Astrocyte (in vitro differentiated cells and primary cell): Measurements from ENCODE around the gene PALS1. TPM values are rescaled to one million over a fixed set of nuclear protein-coding genes. Genes with fewer than 3 reads are reported as not detected.

Experiments
- DNase-seq: peaks from one replicate; pipeline ENCODE4 v3.0.0-alpha.2; 2010; ENCODE audit warnings: low read depth
- FAIRE-seq: peaks from 2 replicates; lab custom pipeline; 2011; peaks lifted over from hg19 to GRCh38; lab: Jason Lieb, UNC
- H2AFZ ChIP-seq: 2 replicates; pipeline ENCODE4 v1.6.0; 2012; ENCODE audit warnings: low read depth, low read length, inconsistent platforms
- H3K27ac ChIP-seq: 2 replicates; pipeline ENCODE4 v1.5.1; 2011; ENCODE audit warnings: low read depth, low read length, inconsistent platforms
- H3K27me3 ChIP-seq: 2 replicates; pipeline ENCODE4 v1.6.0; 2011; ENCODE audit warnings: low read length, inconsistent platforms; ENCODE audit not compliant: insufficient read depth
- H3K36me3 ChIP-seq: 2 replicates; pipeline ENCODE4 v1.5.1; 2011; ENCODE audit warnings: low read length, inconsistent platforms; ENCODE audit not compliant: insufficient read depth
- H3K4me1 ChIP-seq: 2 replicates; pipeline ENCODE4 v1.5.1; 2011; ENCODE audit warnings: low read length, inconsistent platforms; ENCODE audit not compliant: insufficient read depth
- H3K4me2 ChIP-seq: 2 replicates; pipeline ENCODE4 v1.6.0; 2012; ENCODE audit warnings: low read length, inconsistent platforms
- H3K4me3 ChIP-seq: 2 replicates; pipeline ENCODE4 v1.5.1; 2011; ENCODE audit warnings: low read depth, mild to moderate bottlenecking, low read length, inconsistent platforms; ENCODE audit not compliant: insufficient read depth
- H3K79me2 ChIP-seq: 2 replicates; pipeline ENCODE4 v1.6.0; 2012; ENCODE audit warnings: mild to moderate bottlenecking, low read length, inconsistent platforms; ENCODE audit not compliant: insufficient read depth
- H3K9ac ChIP-seq: 2 replicates; pipeline ENCODE4 v1.6.0; 2012; ENCODE audit warnings: mild to moderate bottlenecking, low read length, inconsistent platforms
- H3K9me3 ChIP-seq: 2 replicates; pipeline ENCODE4 v1.5.1; 2012; ENCODE audit warnings: low read depth, mild to moderate bottlenecking, low read length, inconsistent platforms; ENCODE audit not compliant: insufficient read depth
- H4K20me1 ChIP-seq: 2 replicates; pipeline ENCODE4 v1.6.0; 2012; ENCODE audit warnings: low read length, inconsistent platforms; ENCODE audit not compliant: insufficient read depth
- H3K27ac Mint-ChIP-seq: one replicate; pipeline ENCODE4 v1.8.0; 2021; ENCODE audit warnings: mild to moderate bottlenecking, mixed read lengths; ENCODE audit not compliant: unreplicated experiment
- H3K27me3 Mint-ChIP-seq: one replicate; pipeline ENCODE4 v1.8.0; 2021; ENCODE audit warnings: low read depth, mixed read lengths; ENCODE audit not compliant: unreplicated experiment
- H3K36me3 Mint-ChIP-seq: one replicate; pipeline ENCODE4 v1.8.0; 2021; ENCODE audit warnings: low read depth, mixed read lengths; ENCODE audit not compliant: unreplicated experiment
- H3K4me1 Mint-ChIP-seq: one replicate; pipeline ENCODE4 v1.8.0; 2021; ENCODE audit warnings: low read depth, mixed read lengths; ENCODE audit not compliant: unreplicated experiment
- H3K4me3 Mint-ChIP-seq: one replicate; pipeline ENCODE4 v1.8.0; 2021; ENCODE audit warnings: mild to moderate bottlenecking, moderate library complexity, mixed read lengths; ENCODE audit not compliant: unreplicated experiment
- H3K9me3 Mint-ChIP-seq: one replicate; pipeline ENCODE4 v1.8.0; 2021; ENCODE audit warnings: mild to moderate bottlenecking, mixed read lengths; ENCODE audit not compliant: unreplicated experiment
- CTCF ChIP-seq: IDR thresholded peaks from 2 replicates; pipeline ENCODE4 v1.5.1; 2011; ENCODE audit warnings: low read depth, mild to moderate bottlenecking, inconsistent platforms, low read length, moderate library complexity; ENCODE audit not compliant: insufficient read depth
- EZH2 ChIP-seq: IDR thresholded peaks from 2 replicates; pipeline ENCODE4 v1.6.1; 2012; ENCODE audit warnings: mild to moderate bottlenecking, low read length, inconsistent platforms; ENCODE audit not compliant: insufficient read depth
- total RNA-seq: library from RNA; stranded (reverse); gene quantifications from 2 replicates; pipeline ENCODE4 v1.2.1, GENCODE V29; 2021

PALS1 gene
- total RNA-seq, 1 donor from 2014 or later: 46.0 TPM

DNA sequence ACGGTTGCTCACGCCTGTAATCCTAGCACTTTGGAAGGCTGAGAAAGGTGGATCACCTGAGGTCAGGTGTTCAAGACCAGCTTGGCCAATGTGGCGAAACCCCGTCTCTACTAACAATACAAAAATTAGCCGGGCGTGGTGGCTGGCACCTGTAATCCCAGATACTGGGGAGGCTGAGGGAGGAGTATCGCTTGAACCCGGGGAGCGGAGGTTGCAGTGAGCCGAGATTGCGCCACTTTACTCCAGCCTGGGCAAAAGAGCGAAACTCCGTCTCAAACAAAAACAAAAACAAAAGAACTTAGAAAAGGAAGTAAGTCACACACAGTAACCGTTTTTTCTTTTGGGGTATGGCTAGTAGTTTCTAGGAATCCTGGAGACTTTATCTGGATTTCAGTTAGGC lies 1.7 kb upstream of the PALS1 start:
- Histone ChIP-seq H3K4me3 (no peak overlapping the region), H3K4me2 (no peak overlapping the region), H3K27ac (no peak overlapping the region), H3K36me3 (no peaks in the 10 kb centered on the region), H3K4me1 (peaks cover 6% of the 10 kb centered on the region), H3K27me3 (no peaks in the 10 kb centered on the region), H3K9ac (no peak overlapping the region), H3K9me3 (no peaks in the 10 kb centered on the region), H4K20me1 (peaks cover 9% of the 10 kb centered on the region), H3K79me2 (peaks cover 27% of the 10 kb centered on the region), H2AFZ (no peak overlapping the region)
- Mint-ChIP-seq H3K9me3 (no peaks in the 10 kb centered on the region), H3K27ac (no peak overlapping the region), H3K27me3 (no peaks in the 10 kb centered on the region), H3K4me1 (peaks cover 7% of the 10 kb centered on the region), H3K4me3 (peak overlapping the region; percentile 87), H3K36me3 (no peaks in the 10 kb centered on the region)
- FAIRE-seq (no peak), DNase-seq (no peak)
- no peak for TF ChIP-seq CTCF
- no peak for TF ChIP-seq EZH2

DNA sequence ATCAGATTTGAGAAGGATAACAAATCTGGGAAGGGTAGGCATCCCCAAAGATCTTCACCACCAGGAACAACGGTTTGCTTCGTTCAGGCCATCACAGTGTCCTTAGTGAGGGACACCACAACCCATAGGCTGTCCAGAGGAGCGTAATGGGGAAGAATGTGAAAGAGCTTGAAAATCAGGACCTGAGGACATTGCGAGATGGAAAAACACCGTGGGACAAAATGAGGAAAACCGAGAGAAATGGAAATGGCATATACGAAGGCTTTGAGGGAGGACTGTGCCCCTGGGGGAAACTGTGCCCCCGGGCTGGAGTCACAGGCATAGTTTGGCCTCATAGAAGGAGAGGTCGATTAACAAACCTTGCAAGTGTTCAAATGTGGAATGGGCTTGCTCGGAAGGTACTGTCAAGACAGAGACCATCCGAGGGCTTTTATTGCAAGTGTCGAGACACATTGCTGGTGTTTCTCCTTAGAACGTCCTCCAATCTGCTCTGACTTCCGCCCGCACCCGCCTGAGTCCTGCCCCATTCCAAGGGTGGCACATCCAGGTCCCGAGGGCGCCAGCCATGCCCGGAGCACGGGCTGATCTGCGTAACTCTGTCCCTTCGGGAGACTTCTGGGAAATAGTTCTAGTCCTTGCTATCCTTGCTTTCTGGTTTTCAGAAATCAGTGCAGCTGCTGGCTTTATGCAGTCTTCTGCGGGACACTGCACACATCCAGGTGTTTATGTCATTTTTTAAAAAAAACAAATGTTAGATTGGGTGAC lies 885 bp upstream of the PALS1 start:
- H4K20me1 ChIP-seq: peaks cover 13% of the 10 kb centered on the region
- H3K4me1 Mint-ChIP-seq: peaks cover 11% of the 10 kb centered on the region

More for the DNA sequence above, 885 bp upstream of the PALS1 start:
- H2AFZ ChIP-seq: peak overlapping the region; percentile 75
- peak overlapping the region; percentile 89 for H3K9ac ChIP-seq
- H3K4me3 Mint-ChIP-seq: peak overlapping the region; percentile 87
- H3K27ac Mint-ChIP-seq: peak overlapping the region; percentile 95
- H3K36me3 Mint-ChIP-seq: no peaks in the 10 kb centered on the region
- H3K4me1 ChIP-seq: peaks cover 6% of the 10 kb centered on the region
- no peaks in the 10 kb centered on the region for H3K9me3 ChIP-seq
- H3K9me3 Mint-ChIP-seq: no peaks in the 10 kb centered on the region
- H3K27me3 ChIP-seq: no peaks in the 10 kb centered on the region
- H3K27ac ChIP-seq: peak overlapping the region; percentile 98
- peak overlapping the region; percentile 72 for H3K4me3 ChIP-seq
- no peak for DNase-seq
- no peak for FAIRE-seq
- peak overlapping the region; percentile 90 for H3K4me2 ChIP-seq
- H3K36me3 ChIP-seq: no peaks in the 10 kb centered on the region
- H3K27me3 Mint-ChIP-seq: no peaks in the 10 kb centered on the region
- peaks cover 34% of the 10 kb centered on the region for H3K79me2 ChIP-seq
- TF ChIP-seq CTCF: no peak
- TF ChIP-seq EZH2: no peak
